ENCODE data around the gene NHSL1.

NHSL1 gene

GRCh38 chr6:138401960-138402837 lies 97.1 kb downstream of the NHSL1 start:
- H2AFZ ChIP-seq (ENCODE audit: low read depth, low read length, severe bottlenecking) = no peak overlapping the region
- H3K4me3 ChIP-seq (ENCODE audit: insufficient read depth, low read length, poor library complexity, severe bottlenecking) = no peak overlapping the region
- no peaks in the 10 kb centered on the region for H4K20me1 ChIP-seq (ENCODE audit: low read depth, low read length)
- H3K27me3 ChIP-seq (ENCODE audit: low read length) = no peaks in the 10 kb centered on the region
- no peaks in the 10 kb centered on the region for H3K9me3 ChIP-seq (ENCODE audit: insufficient read depth, low read length)
- peaks cover 9% of the 10 kb centered on the region; the same call in 1 of the 2 replicates for H3F3A ChIP-seq (ENCODE audit: insufficient read depth)
- H3K36me3 ChIP-seq (ENCODE audit: low read length) = no peaks in the 10 kb centered on the region; the same call in 1 of the 2 replicates
- H3K9ac ChIP-seq (ENCODE audit: low read length) = no peak overlapping the region
- H3K27ac ChIP-seq (ENCODE audit: low read depth, low read length) = no peak overlapping the region
- TF ChIP-seq CTCF (IDR thresholded peaks at IDR 0.05; ENCODE audit: insufficient read depth, low read length, poor library complexity, severe bottlenecking) (no peak), EZH2phosphoT487 (conservative IDR thresholded peaks at IDR 0.05; ENCODE audit: low read length) (no peak)
- H3K4me2 ChIP-seq (ENCODE audit: low read depth, low read length, poor library complexity, severe bottlenecking) = no peak overlapping the region
- H3K9me2 ChIP-seq (replicated peaks; ENCODE audit: insufficient read depth, low read length) = no peaks in the 10 kb centered on the region
- no peaks in the 10 kb centered on the region for H3K79me2 ChIP-seq (ENCODE audit: insufficient read depth, low read length)

DNA sequence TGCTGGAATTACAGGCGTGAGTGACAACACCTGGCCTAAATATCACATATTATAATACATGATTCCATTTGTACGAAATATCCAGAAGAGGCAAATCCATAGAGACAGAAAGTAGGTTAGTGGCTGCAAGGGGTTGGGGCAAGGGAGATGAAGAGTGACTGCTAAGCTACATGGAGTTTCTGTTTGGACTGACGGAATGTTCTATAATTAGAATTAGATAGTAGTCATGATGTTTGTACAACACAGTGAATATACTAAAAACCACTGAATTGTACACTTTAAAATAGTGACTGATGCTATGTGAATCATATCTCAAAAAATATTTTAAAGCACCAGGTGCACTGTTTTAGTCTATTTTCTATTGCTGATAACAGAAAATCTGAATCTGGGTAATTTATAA lies 99.0 kb downstream of the NHSL1 start:
- Histone ChIP-seq H3K9me2 (replicated peaks; ENCODE audit: insufficient read depth, low read length) (no peaks in the 10 kb centered on the region), H3K27me3 (ENCODE audit: low read length) (no peaks in the 10 kb centered on the region), H3K27ac (ENCODE audit: low read depth, low read length) (no peak overlapping the region), H2AFZ (ENCODE audit: low read depth, low read length, severe bottlenecking) (no peak overlapping the region), H3F3A (ENCODE audit: insufficient read depth) (peaks cover 3% of the 10 kb centered on the region; the same call in 1 of the 2 replicates), H3K36me3 (ENCODE audit: low read length) (no peaks in the 10 kb centered on the region), H4K20me1 (ENCODE audit: low read depth, low read length) (no peaks in the 10 kb centered on the region), H3K9me3 (ENCODE audit: insufficient read depth, low read length) (no peaks in the 10 kb centered on the region), H3K4me3 (ENCODE audit: insufficient read depth, low read length, poor library complexity, severe bottlenecking) (no peak overlapping the region), H3K9ac (ENCODE audit: low read length) (no peak overlapping the region), H3K79me2 (ENCODE audit: insufficient read depth, low read length) (no peaks in the 10 kb centered on the region), H3K4me2 (ENCODE audit: low read depth, low read length, poor library complexity, severe bottlenecking) (no peak overlapping the region)
- TF ChIP-seq EZH2phosphoT487 (conservative IDR thresholded peaks at IDR 0.05; ENCODE audit: low read length) (no peak), CTCF (IDR thresholded peaks at IDR 0.05; ENCODE audit: insufficient read depth, low read length, poor library complexity, severe bottlenecking) (no peak)

- no peak for TF ChIP-seq EZH2phosphoT487 (conservative IDR thresholded peaks at IDR 0.05; ENCODE audit: low read length)
- no peak for TF ChIP-seq CTCF (IDR thresholded peaks at IDR 0.05; ENCODE audit: insufficient read depth, low read length, poor library complexity, severe bottlenecking)
- H2AFZ ChIP-seq (ENCODE audit: low read depth, low read length, severe bottlenecking) = no peak overlapping the region
These were observed 101.9 kb downstream of the NHSL1 start for GRCh38 chr6:138397128-138398122.

More at GRCh38 chr6:138397128-138398122, 101.9 kb downstream of the NHSL1 start:
- no peak overlapping the region for H3K27ac ChIP-seq (ENCODE audit: low read depth, low read length)
- H3K9ac ChIP-seq (ENCODE audit: low read length) = no peak overlapping the region
- H4K20me1 ChIP-seq (ENCODE audit: low read depth, low read length) = no peaks in the 10 kb centered on the region
- H3K9me3 ChIP-seq (ENCODE audit: insufficient read depth, low read length) = no peaks in the 10 kb centered on the region
- no peaks in the 10 kb centered on the region for H3F3A ChIP-seq (ENCODE audit: insufficient read depth)
- no peaks in the 10 kb centered on the region for H3K79me2 ChIP-seq (ENCODE audit: insufficient read depth, low read length)
- H3K27me3 ChIP-seq (ENCODE audit: low read length) = no peaks in the 10 kb centered on the region
- no peak overlapping the region for H3K4me3 ChIP-seq (ENCODE audit: insufficient read depth, low read length, poor library complexity, severe bottlenecking)
- no peaks in the 10 kb centered on the region for H3K36me3 ChIP-seq (ENCODE audit: low read length)
- no peaks in the 10 kb centered on the region for H3K9me2 ChIP-seq (replicated peaks; ENCODE audit: insufficient read depth, low read length)
- no peak overlapping the region for H3K4me2 ChIP-seq (ENCODE audit: low read depth, low read length, poor library complexity, severe bottlenecking)
